ENCODE measurements around the gene SMC2.

DNA sequence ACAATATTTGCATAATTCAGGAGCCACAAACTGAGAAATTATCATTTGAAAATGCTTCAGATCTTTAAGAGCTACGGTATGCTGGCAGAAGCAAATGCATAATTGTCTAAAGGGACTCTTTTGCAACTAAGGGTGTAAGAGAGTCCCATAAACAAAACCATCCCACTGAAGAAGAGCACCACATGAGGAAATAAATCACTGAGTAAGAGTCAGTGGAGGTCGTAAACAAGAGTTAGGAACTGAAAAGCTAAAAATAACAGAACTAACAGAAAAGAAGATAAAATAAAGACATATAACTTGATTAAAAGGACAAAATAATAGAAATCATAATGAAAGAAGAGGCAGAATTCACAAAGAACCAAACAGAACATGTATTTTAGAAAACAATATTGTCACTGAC lies 3.5 kb upstream of the SMC2 start:
- TF ChIP-seq POLR2AphosphoS5 (IDR thresholded peaks at IDR 0.05) (no peak), POLR2A (IDR thresholded peaks at IDR 0.05) (no peak)
- TF ChIP-seq, protein P1, sequence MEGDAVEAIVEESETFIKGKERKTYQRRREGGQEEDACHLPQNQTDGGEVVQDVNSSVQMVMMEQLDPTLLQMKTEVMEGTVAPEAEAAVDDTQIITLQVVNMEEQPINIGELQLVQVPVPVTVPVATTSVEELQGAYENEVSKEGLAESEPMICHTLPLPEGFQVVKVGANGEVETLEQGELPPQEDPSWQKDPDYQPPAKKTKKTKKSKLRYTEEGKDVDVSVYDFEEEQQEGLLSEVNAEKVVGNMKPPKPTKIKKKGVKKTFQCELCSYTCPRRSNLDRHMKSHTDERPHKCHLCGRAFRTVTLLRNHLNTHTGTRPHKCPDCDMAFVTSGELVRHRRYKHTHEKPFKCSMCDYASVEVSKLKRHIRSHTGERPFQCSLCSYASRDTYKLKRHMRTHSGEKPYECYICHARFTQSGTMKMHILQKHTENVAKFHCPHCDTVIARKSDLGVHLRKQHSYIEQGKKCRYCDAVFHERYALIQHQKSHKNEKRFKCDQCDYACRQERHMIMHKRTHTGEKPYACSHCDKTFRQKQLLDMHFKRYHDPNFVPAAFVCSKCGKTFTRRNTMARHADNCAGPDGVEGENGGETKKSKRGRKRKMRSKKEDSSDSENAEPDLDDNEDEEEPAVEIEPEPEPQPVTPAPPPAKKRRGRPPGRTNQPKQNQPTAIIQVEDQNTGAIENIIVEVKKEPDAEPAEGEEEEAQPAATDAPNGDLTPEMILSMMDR (IDR thresholded peaks at IDR 0.05), result no peak
